ENCODE data around the gene DENND6B.

GRCh38 chr22:50272044-50272802, 54.6 kb downstream of the DENND6B start:
- TF ChIP-seq FOXM1 (IDR thresholded peaks at IDR 0.05; ENCODE audit: borderline replicate concordance) (no peak), SP1 (IDR thresholded peaks at IDR 0.05) (no peak), ELF4 (IDR thresholded peaks at IDR 0.05) (no peak), CTBP1 (IDR thresholded peaks at IDR 0.05; ENCODE audit: borderline replicate concordance) (no peak), TARDBP (IDR thresholded peaks at IDR 0.05) (no peak)
